CD4-positive, alpha-beta T cell (primary cell): Measurements from ENCODE around the gene NDFIP2. TPM values are rescaled to one million over a fixed set of nuclear protein-coding genes. Genes with fewer than 3 reads are reported as not detected.

Experiments used
- ATAC-seq: fragments of 200-7000 bp; cut with Tn5 transposase; one replicate; pipeline ENCODE4 v1.10.0; 2022; ENCODE audit warnings: mild to moderate bottlenecking; ENCODE audit not compliant: poor library complexity
- CTCF ChIA-PET: fragments of 350-600 bp; sonication (Branson Sonifier 250); formaldehyde crosslinking; loops from one replicate; lab custom pipeline; 2021; ENCODE audit warnings: antibody characterized with exemption, inconsistent platforms; lab: Charles Lee
- POLR2A ChIA-PET: fragments of 350-600 bp; sonication (Branson Sonifier 250); formaldehyde crosslinking; loops from one replicate; lab custom pipeline; 2021; ENCODE audit warnings: antibody characterized with exemption, inconsistent platforms; lab: Charles Lee
- DNase-seq, 14 experiments: peaks; one replicate each; pipeline ENCODE4 v3.0.0-alpha.2; 2013 to 2020; ENCODE audit warnings: mixed read lengths in 2 of 14
- H3K27ac ChIP-seq, 2 donors: one replicate each; pipeline versions ENCODE4 v1.5.1 to v1.7.0; 2013; ENCODE audit warnings: low read length in 2 of 2, low read depth in 1 of 2, mild to moderate bottlenecking in 1 of 2
- H3K27me3 ChIP-seq, 2 experiments: 1 replicate in 1 of 2; 2 replicates in 1 of 2; pipeline versions ENCODE4 v1.6.1 to v1.7.0; 2013; ENCODE audit warnings: low read length in 2 of 2, control low read depth in 1 of 2, mild to moderate bottlenecking in 1 of 2, moderate library complexity in 1 of 2; ENCODE audit not compliant: insufficient read depth in 2 of 2, control insufficient read depth in 1 of 2
- H3K36me3 ChIP-seq: one replicate; pipeline ENCODE4 v1.6.1; 2013; ENCODE audit warnings: low read length, control low read depth; ENCODE audit not compliant: insufficient read depth
- H3K4me1 ChIP-seq: one replicate; pipeline ENCODE4 v1.6.1; 2013; ENCODE audit warnings: low read length, control low read depth; ENCODE audit not compliant: insufficient read depth
- H3K4me3 ChIP-seq: one replicate; pipeline ENCODE4 v1.5.1; 2013; ENCODE audit warnings: mild to moderate bottlenecking, low read length, moderate library complexity
- H3K9me3 ChIP-seq, 2 experiments: 1 replicate in 1 of 2; 2 replicates in 1 of 2; pipeline versions ENCODE4 v1.6.1 to v1.7.0; 2013; ENCODE audit warnings: low read length in 2 of 2, mild to moderate bottlenecking in 2 of 2, control low read depth in 1 of 2, moderate library complexity in 1 of 2; ENCODE audit not compliant: control insufficient read depth in 1 of 2, insufficient read depth in 1 of 2
- H3K27ac Mint-ChIP-seq: one replicate; pipeline ENCODE4 v1.8.0; 2020; ENCODE audit warnings: mixed read lengths
- H3K27me3 Mint-ChIP-seq: one replicate; pipeline ENCODE4 v1.8.0; 2021; ENCODE audit warnings: mixed read lengths
- H3K36me3 Mint-ChIP-seq: one replicate; pipeline ENCODE4 v1.8.0; 2021; ENCODE audit warnings: low read depth, mixed read lengths
- H3K4me1 Mint-ChIP-seq: one replicate; pipeline ENCODE4 v1.8.0; 2021; ENCODE audit warnings: low read depth, mixed read lengths
- H3K4me3 Mint-ChIP-seq: one replicate; pipeline ENCODE4 v1.8.0; 2020; ENCODE audit warnings: mild to moderate bottlenecking, mixed read lengths
- H3K9me3 Mint-ChIP-seq: one replicate; pipeline ENCODE4 v1.8.0; 2020; ENCODE audit warnings: mixed read lengths
- CTCF ChIP-seq: fragments of 200-600 bp; IDR thresholded peaks from one replicate; pipeline ENCODE4 v1.8.0; 2022; ENCODE audit warnings: antibody characterized with exemption, mild to moderate bottlenecking
- intact Hi-C, 2 experiments: fragments of 100-400 bp; cut with DNase I in 1 of 2; cut with micrococcal nuclease in 1 of 2; formaldehyde crosslinking; loops; one replicate each; pipeline versions ENCODE4 v1.15.1 to v1.9.0; 2023 to 2025; cut with DNase I, micrococcal nuclease
- polyA plus RNA-seq, 2 donors: library from polyadenylated mRNA; unstranded; fragments of 120-200 nt; gene quantifications; one replicate each; pipeline ENCODE4 v1.2.1, GENCODE V29; 2013
- total RNA-seq, 174 experiments: library from RNA in 2 of 174; stranded (reverse) in 2 of 174; gene quantifications; one replicate each; pipeline ENCODE4 v1.2.3 and lab custom pipeline; 2021 to 2026

The NDFIP2 gene
- total RNA-seq (1 to 10 TPM; 3.2 to 3.4 TPM), total RNA-seq (lab: John Stamatoyannopoulos, UW) (3.6 to 610 (median 33.4) reads per million in 172 experiments)
- 4.1 TPM for polyA plus RNA-seq (2013, experiment 1 of 2)
- 4.4 TPM for polyA plus RNA-seq (2013, experiment 2 of 2)

- H3K4me3 ChIP-seq: peak within 1 kb of the TSS; percentile 82
- H3K27ac Mint-ChIP-seq: peak within 1 kb of the TSS; percentile 79
- intact Hi-C loops: loop anchor here (2.0 to 5.0 kb wide), 4 partner anchors 14 to 74 kb away; partner anchors contain the start of gene RBM26 (in 1 of the 2)
- H3K27ac ChIP-seq: peak within 1 kb of the TSS in 1 of 2 donors; percentile 46
- H3K4me3 Mint-ChIP-seq: peak within 1 kb of the TSS; percentile 95
- peak; percentile 57 to 93 (median 75) for DNase-seq
- peak; percentile 82 for ATAC-seq
- no peaks in the 10 kb centered on the region for H3K9me3 Mint-ChIP-seq
- CTCF ChIA-PET: interaction anchor here (0.6 to 2.9 kb wide), 9 partner anchors 13 to 90 kb away, joined by 3 to 19 read pairs (median 4); no protein-coding TSS in a partner anchor
- H3K27me3 ChIP-seq: no peaks in the 10 kb centered on the region
- POLR2A ChIA-PET: interaction anchor here (0.6 to 1.5 kb wide), 20 partner anchors 9 to 1343 kb away, joined by 3 to 15 read pairs (median 4); partner anchors contain the start of genes OBI1 and RBM26
- H3K4me1 ChIP-seq: peaks cover 20% of the 10 kb centered on the region
- H3K36me3 Mint-ChIP-seq: peaks cover 5% of the 10 kb centered on the region
- no peaks in the 10 kb centered on the region for H3K9me3 ChIP-seq
- no peak for TF ChIP-seq CTCF
- no peaks in the 10 kb centered on the region for H3K36me3 ChIP-seq
- no peaks in the 10 kb centered on the region for H3K27me3 Mint-ChIP-seq
- H3K4me1 Mint-ChIP-seq: peaks cover 51% of the 10 kb centered on the region
These were observed at the start of gene NDFIP2 for GRCh38 chr13:79480954-79481684. TSS of gene NDFIP2 (plus strand) at chr13:79481155. CDS start at chr13:79481204, 49 bp downstream.

GRCh38 chr13:79432086-79432485 is 48.9 kb upstream of the NDFIP2 start:
- H3K36me3 Mint-ChIP-seq: no peaks in the 10 kb centered on the region
- peaks cover 0 to 7% of the 10 kb centered on the region in 2 experiments for H3K9me3 ChIP-seq
- no peak overlapping the region for H3K4me3 ChIP-seq
- no peaks in the 10 kb centered on the region for H3K4me1 Mint-ChIP-seq
- no peak overlapping the region for H3K4me3 Mint-ChIP-seq
- intact Hi-C loops: loop anchor here in 1 of 2 experiments (5.0 kb wide), 1 partner anchor 50 kb away; the partner anchor contains the start of gene NDFIP2
- no peaks in the 10 kb centered on the region for H3K27me3 ChIP-seq
- H3K27ac Mint-ChIP-seq: no peak overlapping the region
- no peaks in the 10 kb centered on the region for H3K4me1 ChIP-seq
- no peaks in the 10 kb centered on the region for H3K36me3 ChIP-seq
- no peaks in the 10 kb centered on the region for H3K9me3 Mint-ChIP-seq
- POLR2A ChIA-PET: no interaction called here
- ATAC-seq: no peak
- CTCF ChIA-PET: no interaction called here
- H3K27me3 Mint-ChIP-seq: no peaks in the 10 kb centered on the region
- DNase-seq: no peak
- H3K27ac ChIP-seq: no peak overlapping the region
- no peak for TF ChIP-seq CTCF

- H3K4me3 Mint-ChIP-seq: no peak overlapping the region
- H3K4me1 ChIP-seq: no peaks in the 10 kb centered on the region
- ATAC-seq: no peak
- CTCF ChIA-PET: interaction anchor here (1.1 kb wide), 1 partner anchor 13 kb away, joined by 5 read pairs; no protein-coding TSS in a partner anchor
- intact Hi-C loops: loop anchor here in 1 of 2 experiments (5.0 kb wide), 1 partner anchor 49 kb away; the partner anchor contains the start of gene NDFIP2
- no peaks in the 10 kb centered on the region for H3K27me3 Mint-ChIP-seq
- H3K9me3 ChIP-seq: peaks cover 0 to 7% of the 10 kb centered on the region in 2 experiments
- no peaks in the 10 kb centered on the region for H3K9me3 Mint-ChIP-seq
- no peaks in the 10 kb centered on the region for H3K27me3 ChIP-seq
- no peak for TF ChIP-seq CTCF
- H3K36me3 Mint-ChIP-seq: no peaks in the 10 kb centered on the region
- no peak overlapping the region for H3K27ac ChIP-seq
- H3K4me1 Mint-ChIP-seq: no peaks in the 10 kb centered on the region
- no peak for DNase-seq
- H3K4me3 ChIP-seq: no peak overlapping the region
- no peaks in the 10 kb centered on the region for H3K36me3 ChIP-seq
- POLR2A ChIA-PET: interaction anchor here (1.5 kb wide), 1 partner anchor 9 kb away, joined by 4 read pairs; no protein-coding TSS in a partner anchor
- H3K27ac Mint-ChIP-seq: no peak overlapping the region
These were observed 48.0 kb upstream of the NDFIP2 start for GRCh38 chr13:79432992-79433391.
